Thoracic aorta (tissue), 2 donors: ENCODE data around the gene DCXR. TPM values are rescaled to one million over a fixed set of nuclear protein-coding genes. Genes with fewer than 3 reads are reported as not detected.
"Not testable (repeated sequence)": the region's sequence is repeated elsewhere in the genome, so short reads cannot be mapped to it uniquely, and the experiment has no call there.

Source experiments
- ATAC-seq: fragments of 150-250 bp; one replicate; pipeline ENCODE4 v1.8.0; 2017; ENCODE audit warnings: low read depth; ENCODE audit not compliant: insufficient number of reproducible peaks, low FRiP score
- DNase-seq: peaks from one replicate; pipeline ENCODE4 v3.0.0-alpha.2; 2020; ENCODE audit warnings: low spot score
- H3K27ac ChIP-seq, 2 donors: fragments of 200-600 bp; sonication (generic); 1 replicate in 1 of 2; 2 replicates in 1 of 2; pipeline ENCODE4 v1.5.1; 2016; ENCODE audit warnings: mild to moderate bottlenecking in 2 of 2, moderate library complexity in 2 of 2
- H3K27me3 ChIP-seq: fragments of 200-600 bp; sonication (generic); replicated peaks from 2 replicates; pipeline ENCODE4 v1.6.0; 2016; ENCODE audit warnings: mild to moderate bottlenecking; ENCODE audit not compliant: insufficient read depth
- H3K36me3 ChIP-seq: fragments of 200-600 bp; sonication (generic); one replicate; pipeline ENCODE4 v1.5.1; 2016
- H3K4me1 ChIP-seq, 2 donors: fragments of 200-600 bp; sonication (generic); 1 replicate in 1 of 2; 2 replicates in 1 of 2; pipeline versions ENCODE4 v1.5.1 to v1.6.0; 2016; ENCODE audit warnings: low read depth in 2 of 2, mild to moderate bottlenecking in 1 of 2; ENCODE audit not compliant: control insufficient read depth in 1 of 2
- H3K4me3 ChIP-seq: fragments of 200-600 bp; sonication (generic); 2 replicates; pipeline ENCODE4 v1.5.1; 2016; ENCODE audit warnings: mild to moderate bottlenecking
- H3K9me3 ChIP-seq: fragments of 200-600 bp; sonication (generic); 2 replicates; pipeline ENCODE4 v1.5.1; 2016
- CTCF ChIP-seq: fragments of 200-600 bp; sonication (generic); IDR thresholded peaks from one replicate; pipeline ENCODE4 v1.5.1; 2019; ENCODE audit warnings: antibody characterized with exemption
- total RNA-seq, 2 donors: library from RNA; depleted of rRNA; stranded (reverse); fragments of >200 nt; gene quantifications; one replicate each; pipeline versions ENCODE4 v1.1.0 to v1.2.3, GENCODE V29; 2016

DCXR gene
- total RNA-seq, 2 donors from 2014 or later, result 33.9 to 87.1 TPM

- DNase-seq (no peak), ATAC-seq (no peak)
- Histone ChIP-seq H3K4me1 (peaks cover 0 to 5% of the 10 kb centered on the region in 2 donors), H3K27ac (no peak overlapping the region), H3K4me3 (no peak overlapping the region), H3K27me3 (no peaks in the 10 kb centered on the region), H3K9me3 (no peaks in the 10 kb centered on the region), H3K36me3 (no peaks in the 10 kb centered on the region)
- no peak for TF ChIP-seq CTCF
Measured at GRCh38 chr17:82042649-82043048, 5.2 kb upstream of the DCXR start.

- no peaks in the 10 kb centered on the region for H3K27me3 ChIP-seq
- ATAC-seq (no peak), DNase-seq (no peak)
- TF ChIP-seq CTCF, result no peak
- H3K4me3 ChIP-seq, result no peak overlapping the region
- H3K4me1 ChIP-seq, result peaks cover 5 to 13% of the 10 kb centered on the region in 2 donors
- no peak overlapping the region for H3K27ac ChIP-seq
- no peaks in the 10 kb centered on the region for H3K9me3 ChIP-seq
- H3K36me3 ChIP-seq, result no peaks in the 10 kb centered on the region
Measured at GRCh38 chr17:82041144-82041814, 3.8 kb upstream of the DCXR start.

- peaks cover 5 to 20% of the 10 kb centered on the region in 2 donors for H3K4me1 ChIP-seq
- no peaks in the 10 kb centered on the region for H3K9me3 ChIP-seq
- H3K36me3 ChIP-seq, result no peaks in the 10 kb centered on the region
- DNase-seq (no peak), ATAC-seq (no peak)
- no peak overlapping the region for H3K27ac ChIP-seq
- H3K27me3 ChIP-seq, result no peaks in the 10 kb centered on the region
- no peak for TF ChIP-seq CTCF
- H3K4me3 ChIP-seq, result no peak overlapping the region
Measured at GRCh38 chr17:82039695-82040299, 2.3 kb upstream of the DCXR start.

- DNase-seq, H3K27me3 ChIP-seq, H3K4me3 ChIP-seq, ATAC-seq, H3K27ac ChIP-seq, H3K9me3 ChIP-seq, H3K36me3 ChIP-seq: not testable (repeated sequence)
- peaks cover 5 to 20% of the 10 kb centered on the region in 2 donors for H3K4me1 ChIP-seq
Measured at GRCh38 chr17:82038796-82039409, 1.4 kb upstream of the DCXR start.

- DNase-seq, result no peak
- no peak for ATAC-seq
- Histone ChIP-seq H3K9me3 (no peaks in the 10 kb centered on the region), H3K4me3 (peak overlapping the region; percentile 85), H3K27ac (peak overlapping the region; percentile 95), H3K36me3 (no peaks in the 10 kb centered on the region), H3K27me3 (no peaks in the 10 kb centered on the region), H3K4me1 (peaks cover 5 to 20% of the 10 kb centered on the region in 2 donors)
- TF ChIP-seq CTCF, result no peak
Measured at GRCh38 chr17:82037889-82038195, 345 bp upstream of the DCXR start.
